Panc1 (cell line): ENCODE measurements around the gene DPYSL3. TPM values are rescaled to one million over a fixed set of nuclear protein-coding genes. Genes with fewer than 3 reads are reported as not detected.

Experiments used
- ATAC-seq: fragments of 200-7000 bp; cut with Tn5 transposase; 2 replicates; pipeline ENCODE4 v1.9.1; 2020; ENCODE audit warnings: mild to moderate bottlenecking, moderate library complexity
- BruUV-seq: library from RNA; stranded (reverse); fragments of 400-500 nt; replicated peaks from 2 replicates; lab custom pipeline; 2021; lab: Mats Ljungman, UMichigan
- CTCF ChIA-PET: fragments of 300-600 bp; sonication (Branson Sonifier 250); formaldehyde crosslinking; loops from one replicate; lab custom pipeline; 2022; ENCODE audit warnings: antibody characterized with exemption; lab: Charles Lee
- POLR2A ChIA-PET: fragments of 300-600 bp; sonication (Branson Sonifier 250); formaldehyde crosslinking; loops from one replicate; lab custom pipeline; 2022; ENCODE audit warnings: antibody characterized with exemption; lab: Charles Lee
- DNase-seq: peaks from one replicate; pipeline ENCODE4 v3.0.0-alpha.2; 2010; ENCODE audit warnings: low read depth, low spot score
- H3K27ac ChIP-seq: 2 replicates; pipeline ENCODE4 v1.5.1; 2011; ENCODE audit warnings: mild to moderate bottlenecking, low read length, inconsistent platforms
- H3K27me3 ChIP-seq: fragments of 200-500 bp; sonication (Bioruptor generic); 2 replicates; pipeline ENCODE4 v1.6.0; 2014; ENCODE audit warnings: low read length, inconsistent platforms; ENCODE audit not compliant: control insufficient read depth, insufficient read depth
- H3K36me3 ChIP-seq: fragments of 200-500 bp; sonication (Bioruptor generic); 2 replicates; pipeline ENCODE4 v1.5.1; 2014; ENCODE audit warnings: inconsistent platforms, mild to moderate bottlenecking, low read length, moderate library complexity; ENCODE audit not compliant: control insufficient read depth, insufficient read depth
- H3K4me1 ChIP-seq: 2 replicates; pipeline ENCODE4 v1.5.1; 2011; ENCODE audit warnings: inconsistent platforms, mild to moderate bottlenecking, low read length, moderate library complexity; ENCODE audit not compliant: control insufficient read depth, insufficient read depth
- H3K4me3 ChIP-seq, 2 experiments: 2 replicates each; pipeline ENCODE4 v1.5.1; 2011 to 2012; ENCODE audit warnings: low read depth in 2 of 2, low read length in 2 of 2, mild to moderate bottlenecking in 2 of 2, inconsistent platforms in 1 of 2, moderate library complexity in 1 of 2
- H3K9me3 ChIP-seq: fragments of 200-500 bp; sonication (Bioruptor generic); 2 replicates; pipeline ENCODE4 v1.5.1; 2014; ENCODE audit warnings: low read depth, mild to moderate bottlenecking, inconsistent platforms, low read length, moderate library complexity; ENCODE audit not compliant: control insufficient read depth, insufficient read depth
- POLR2AphosphoS5 ChIP-seq: IDR thresholded peaks from 2 replicates; pipeline ENCODE4 v1.6.1; 2012; ENCODE audit warnings: mild to moderate bottlenecking, low read depth, low read length, moderate library complexity
- SIN3A ChIP-seq: IDR thresholded peaks from 2 replicates; pipeline ENCODE4 v1.6.1; 2012; ENCODE audit warnings: low read depth, mild to moderate bottlenecking, low read length, moderate library complexity, borderline replicate concordance; ENCODE audit not compliant: insufficient read depth
- TCF7L2 ChIP-seq: IDR thresholded peaks from 2 replicates; pipeline ENCODE4 v1.6.1; 2011; ENCODE audit warnings: mild to moderate bottlenecking, low read depth, low read length, inconsistent platforms
- in situ Hi-C: cut with HindIII; loops from 2 replicates; pipeline ENCODE4 v1.10.0; 2016; ENCODE audit warnings: low sequenced_read_pairs, low pct_unique_long_range_greater_than_20kb
- intact Hi-C: fragments of 100-400 bp; cut with micrococcal nuclease; formaldehyde crosslinking; loops from one replicate; pipeline ENCODE4 v1.10.0; 2022; ENCODE audit not compliant: unreplicated experiment
- total RNA-seq: library from RNA; stranded (reverse); gene quantifications from one replicate; pipeline ENCODE4 v1.2.1, GENCODE V29; 2021; ENCODE audit not compliant: unreplicated experiment
- TF ChIP-seq, protein P1 (sequence below), 2 experiments: IDR thresholded peaks; 2 replicates each; pipeline ENCODE4 v1.6.1; 2011 to 2012; ENCODE audit warnings: low read depth in 2 of 2, control low read depth in 1 of 2, low read length in 1 of 2, mild to moderate bottlenecking in 1 of 2, moderate library complexity in 1 of 2; ENCODE audit not compliant: insufficient read depth in 1 of 2
- TF ChIP-seq, protein P2 (sequence below): fragments of 450-650 bp; IDR thresholded peaks from 2 replicates; pipeline ENCODE4 v1.5.1; 2017; ENCODE audit warnings: mild to moderate bottlenecking

Gene DPYSL3
- total RNA-seq, 1 experiment from 2014 or later, result 1.1 TPM

DNA sequence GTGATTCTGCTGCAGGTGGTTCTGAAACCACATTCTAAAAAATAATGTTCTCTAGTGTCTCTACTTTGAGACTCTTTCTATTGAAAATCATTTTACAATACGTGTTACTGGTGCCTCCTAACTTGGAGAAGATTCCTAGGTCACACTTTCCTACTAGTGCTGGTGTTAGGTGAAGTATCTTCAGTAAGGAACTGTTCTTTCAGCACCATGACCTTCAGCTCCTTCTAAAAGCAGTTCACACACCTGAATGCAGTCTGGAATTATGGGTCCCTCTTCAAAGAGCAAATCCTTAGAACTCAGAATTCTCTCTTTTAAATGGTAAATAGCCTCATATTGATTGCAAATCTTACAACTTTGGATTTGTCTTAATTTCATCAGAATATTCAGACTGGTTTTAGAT, 10.6 kb upstream of the DPYSL3 start:
- no peaks in the 10 kb centered on the region for H3K36me3 ChIP-seq
- no peaks in the 10 kb centered on the region for H3K27me3 ChIP-seq
- no peak overlapping the region for H3K27ac ChIP-seq
- intact Hi-C loops, result no loop called here
- no peak overlapping the region for H3K4me3 ChIP-seq
- H3K4me1 ChIP-seq, result no peaks in the 10 kb centered on the region
- in situ Hi-C loops, result no loop called here
- POLR2A ChIA-PET, result no interaction called here
- no peak for ATAC-seq
- CTCF ChIA-PET, result interaction anchor here (0.6 kb wide), 1 partner anchor 9 kb away, joined by 6 read pairs; no protein-coding TSS in a partner anchor
- no peak for DNase-seq
- TF ChIP-seq TCF7L2 (no peak), POLR2AphosphoS5 (no peak), SIN3A (no peak)
- TF ChIP-seq, protein P1, sequence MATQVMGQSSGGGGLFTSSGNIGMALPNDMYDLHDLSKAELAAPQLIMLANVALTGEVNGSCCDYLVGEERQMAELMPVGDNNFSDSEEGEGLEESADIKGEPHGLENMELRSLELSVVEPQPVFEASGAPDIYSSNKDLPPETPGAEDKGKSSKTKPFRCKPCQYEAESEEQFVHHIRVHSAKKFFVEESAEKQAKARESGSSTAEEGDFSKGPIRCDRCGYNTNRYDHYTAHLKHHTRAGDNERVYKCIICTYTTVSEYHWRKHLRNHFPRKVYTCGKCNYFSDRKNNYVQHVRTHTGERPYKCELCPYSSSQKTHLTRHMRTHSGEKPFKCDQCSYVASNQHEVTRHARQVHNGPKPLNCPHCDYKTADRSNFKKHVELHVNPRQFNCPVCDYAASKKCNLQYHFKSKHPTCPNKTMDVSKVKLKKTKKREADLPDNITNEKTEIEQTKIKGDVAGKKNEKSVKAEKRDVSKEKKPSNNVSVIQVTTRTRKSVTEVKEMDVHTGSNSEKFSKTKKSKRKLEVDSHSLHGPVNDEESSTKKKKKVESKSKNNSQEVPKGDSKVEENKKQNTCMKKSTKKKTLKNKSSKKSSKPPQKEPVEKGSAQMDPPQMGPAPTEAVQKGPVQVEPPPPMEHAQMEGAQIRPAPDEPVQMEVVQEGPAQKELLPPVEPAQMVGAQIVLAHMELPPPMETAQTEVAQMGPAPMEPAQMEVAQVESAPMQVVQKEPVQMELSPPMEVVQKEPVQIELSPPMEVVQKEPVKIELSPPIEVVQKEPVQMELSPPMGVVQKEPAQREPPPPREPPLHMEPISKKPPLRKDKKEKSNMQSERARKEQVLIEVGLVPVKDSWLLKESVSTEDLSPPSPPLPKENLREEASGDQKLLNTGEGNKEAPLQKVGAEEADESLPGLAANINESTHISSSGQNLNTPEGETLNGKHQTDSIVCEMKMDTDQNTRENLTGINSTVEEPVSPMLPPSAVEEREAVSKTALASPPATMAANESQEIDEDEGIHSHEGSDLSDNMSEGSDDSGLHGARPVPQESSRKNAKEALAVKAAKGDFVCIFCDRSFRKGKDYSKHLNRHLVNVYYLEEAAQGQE (IDR thresholded peaks at IDR 0.05; ENCODE audit: insufficient read depth in 1 of 2, low read depth in 2 of 2, low read length in 1 of 2), result no peak
- TF ChIP-seq, protein P2, sequence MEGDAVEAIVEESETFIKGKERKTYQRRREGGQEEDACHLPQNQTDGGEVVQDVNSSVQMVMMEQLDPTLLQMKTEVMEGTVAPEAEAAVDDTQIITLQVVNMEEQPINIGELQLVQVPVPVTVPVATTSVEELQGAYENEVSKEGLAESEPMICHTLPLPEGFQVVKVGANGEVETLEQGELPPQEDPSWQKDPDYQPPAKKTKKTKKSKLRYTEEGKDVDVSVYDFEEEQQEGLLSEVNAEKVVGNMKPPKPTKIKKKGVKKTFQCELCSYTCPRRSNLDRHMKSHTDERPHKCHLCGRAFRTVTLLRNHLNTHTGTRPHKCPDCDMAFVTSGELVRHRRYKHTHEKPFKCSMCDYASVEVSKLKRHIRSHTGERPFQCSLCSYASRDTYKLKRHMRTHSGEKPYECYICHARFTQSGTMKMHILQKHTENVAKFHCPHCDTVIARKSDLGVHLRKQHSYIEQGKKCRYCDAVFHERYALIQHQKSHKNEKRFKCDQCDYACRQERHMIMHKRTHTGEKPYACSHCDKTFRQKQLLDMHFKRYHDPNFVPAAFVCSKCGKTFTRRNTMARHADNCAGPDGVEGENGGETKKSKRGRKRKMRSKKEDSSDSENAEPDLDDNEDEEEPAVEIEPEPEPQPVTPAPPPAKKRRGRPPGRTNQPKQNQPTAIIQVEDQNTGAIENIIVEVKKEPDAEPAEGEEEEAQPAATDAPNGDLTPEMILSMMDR, result no peak
- no peaks in the 10 kb centered on the region for H3K9me3 ChIP-seq
- BruUV-seq, result no TSS peak

DNA sequence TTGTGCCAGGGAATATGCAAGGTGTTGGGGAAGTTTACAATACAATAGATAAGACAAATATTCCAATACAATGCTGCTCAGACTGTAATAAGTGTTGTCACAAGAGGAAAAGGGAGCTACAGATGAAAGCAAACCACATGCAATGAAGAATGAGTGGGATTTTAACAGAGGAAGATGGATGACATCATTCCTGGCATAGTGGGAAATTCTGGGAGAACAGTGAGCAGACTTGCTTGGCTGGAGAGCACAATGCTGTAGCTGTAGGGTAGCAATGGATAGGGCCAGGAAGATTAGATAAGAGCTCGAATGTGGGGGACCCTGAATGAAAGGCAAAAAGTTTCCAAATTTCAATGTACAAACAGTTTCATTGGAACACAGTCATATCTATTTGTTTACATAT, 9.5 kb upstream of the DPYSL3 start:
- no TSS peak for BruUV-seq
- ATAC-seq (no peak), DNase-seq (no peak)
- Histone ChIP-seq H3K27ac (no peak overlapping the region), H3K4me3 (no peak overlapping the region), H3K4me1 (no peaks in the 10 kb centered on the region), H3K9me3 (no peaks in the 10 kb centered on the region), H3K36me3 (no peaks in the 10 kb centered on the region; the same call in 1 of the 2 replicates), H3K27me3 (no peaks in the 10 kb centered on the region)
- TF ChIP-seq POLR2AphosphoS5, result no peak
- TF ChIP-seq, protein P2, result no peak
- TF ChIP-seq TCF7L2, result no peak
- TF ChIP-seq SIN3A, result no peak
- TF ChIP-seq, protein P1 (IDR thresholded peaks at IDR 0.05; ENCODE audit: insufficient read depth in 1 of 2, low read depth in 2 of 2, low read length in 1 of 2), result no peak
- ChIA-PET POLR2A (no interaction called here), CTCF (interaction anchor here (0.6 kb wide), 1 partner anchor 52 kb away, joined by 6 read pairs; no protein-coding TSS in a partner anchor)
- in situ Hi-C loops (no loop called here), intact Hi-C loops (no loop called here)
